Measurements from ENCODE around the gene RRBP1.

RRBP1 gene

DNA sequence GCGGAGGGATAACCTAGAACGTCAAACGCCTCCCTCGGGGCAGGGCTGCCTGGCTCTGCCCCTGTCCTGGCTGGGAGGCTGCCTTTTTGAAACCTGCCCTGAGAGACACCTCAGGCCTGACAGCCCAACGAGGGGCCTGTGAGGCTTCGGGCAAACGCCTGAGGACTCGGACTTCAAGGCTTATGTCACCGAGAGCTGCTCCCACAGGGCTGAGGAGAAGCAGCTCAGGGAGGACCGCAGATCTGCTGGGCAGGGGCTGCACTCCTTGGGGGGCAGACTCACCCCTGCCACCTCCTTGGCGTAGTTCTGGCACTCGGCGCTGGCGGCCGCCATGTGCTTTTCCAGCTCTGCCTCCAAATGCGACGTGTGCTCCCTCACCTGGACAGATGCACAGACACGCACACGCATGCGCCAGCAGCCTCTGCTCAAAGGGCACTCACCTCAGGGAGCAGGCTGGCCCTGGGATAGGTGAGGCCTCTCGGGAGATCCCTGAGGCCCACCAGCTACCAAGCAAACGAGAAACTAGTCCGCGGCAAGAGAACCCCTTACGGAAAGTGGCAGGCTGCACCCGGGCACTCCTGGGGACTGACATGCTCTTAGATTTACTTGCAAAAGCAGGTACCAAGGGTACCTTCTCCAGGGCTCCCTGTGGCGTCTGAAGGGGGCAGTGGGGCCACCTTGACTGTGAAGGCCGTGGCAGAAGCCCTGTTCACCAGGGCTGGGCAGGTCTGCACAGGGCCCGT lies 62.5 kb downstream of the RRBP1 start:
- no peaks in the 10 kb centered on the region for H3K27me3 Mint-ChIP-seq
- H3K27ac Mint-ChIP-seq = no peak overlapping the region
- DNase-seq (ENCODE audit: low spot score in 2 of 2) = no peak
- H3K4me1 Mint-ChIP-seq = no peaks in the 10 kb centered on the region
- ATAC-seq (ENCODE audit: low read depth) = no peak
- peaks cover 8% of the 10 kb centered on the region for H3K36me3 Mint-ChIP-seq
- no peaks in the 10 kb centered on the region for H3K9me3 Mint-ChIP-seq
- no peak overlapping the region for H3K4me3 Mint-ChIP-seq

DNA sequence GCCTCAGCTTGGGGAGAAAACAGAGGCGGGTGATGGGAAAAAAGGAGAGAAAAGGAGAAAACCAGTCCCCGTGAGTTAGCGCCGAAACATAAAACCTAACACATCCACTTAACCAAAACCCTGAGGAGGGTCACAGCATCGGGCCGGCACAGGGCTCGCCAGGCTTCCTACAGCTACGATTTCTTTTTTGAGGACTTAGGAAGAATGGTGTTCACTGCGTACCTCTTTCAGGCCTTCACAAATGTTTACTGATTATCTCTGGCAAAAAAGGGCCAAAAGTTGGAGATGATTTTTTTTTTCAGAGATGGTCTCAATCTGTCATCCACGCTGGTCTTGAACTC lies 63.4 kb downstream of the RRBP1 start:
- H3K27me3 Mint-ChIP-seq = no peaks in the 10 kb centered on the region
- H3K9me3 Mint-ChIP-seq = no peaks in the 10 kb centered on the region
- DNase-seq (ENCODE audit: low spot score in 2 of 2) = no peak
- no peak overlapping the region for H3K27ac Mint-ChIP-seq
- no peak for ATAC-seq (ENCODE audit: low read depth)
- peaks cover 8% of the 10 kb centered on the region for H3K36me3 Mint-ChIP-seq
- H3K4me1 Mint-ChIP-seq = no peaks in the 10 kb centered on the region
- no peak overlapping the region for H3K4me3 Mint-ChIP-seq

DNA sequence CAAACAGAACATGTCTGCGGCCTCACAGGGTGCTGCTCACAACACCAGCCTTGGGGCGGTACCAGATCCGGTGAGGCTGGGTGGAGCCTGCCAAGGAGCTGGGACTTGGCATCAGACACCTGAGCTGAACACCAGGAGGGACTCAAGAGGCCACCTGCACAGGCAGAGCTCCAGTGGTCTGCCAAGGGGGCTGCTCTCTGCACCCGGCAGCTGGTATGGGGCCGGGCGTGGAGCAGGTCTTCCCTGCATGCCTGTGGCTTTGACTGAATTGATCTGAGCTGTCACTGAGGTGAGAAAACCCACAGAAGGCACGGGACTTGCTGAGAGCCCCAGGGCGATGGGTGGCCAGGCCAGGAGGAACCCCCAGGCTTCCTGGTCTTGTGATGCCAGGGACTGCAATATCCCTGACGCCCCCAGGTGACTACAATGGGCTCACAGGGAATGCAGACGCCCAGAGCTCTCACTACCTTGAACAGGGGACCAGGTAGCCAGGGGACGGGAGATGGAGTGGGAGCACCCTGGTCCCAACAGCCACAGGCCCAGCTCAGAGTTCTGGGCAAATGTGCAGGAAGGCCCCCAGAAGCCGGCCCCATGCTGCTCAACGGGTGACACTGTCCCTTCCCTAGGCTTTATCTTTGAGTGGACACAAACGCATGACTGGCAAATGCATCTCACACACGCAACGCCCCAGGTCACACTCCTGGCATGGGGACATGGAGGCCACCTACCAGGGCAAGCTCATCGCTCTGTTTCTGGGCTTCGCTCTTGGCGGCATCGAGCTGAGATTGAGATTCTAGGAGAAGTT lies 64.0 kb downstream of the RRBP1 start:
- Mint-ChIP-seq H3K4me1 (no peaks in the 10 kb centered on the region), H3K27ac (no peak overlapping the region), H3K27me3 (no peaks in the 10 kb centered on the region), H3K36me3 (peaks cover 8% of the 10 kb centered on the region), H3K9me3 (no peaks in the 10 kb centered on the region), H3K4me3 (no peak overlapping the region)
- DNase-seq (ENCODE audit: low spot score in 2 of 2) = no peak
- ATAC-seq (ENCODE audit: low read depth) = no peak

DNA sequence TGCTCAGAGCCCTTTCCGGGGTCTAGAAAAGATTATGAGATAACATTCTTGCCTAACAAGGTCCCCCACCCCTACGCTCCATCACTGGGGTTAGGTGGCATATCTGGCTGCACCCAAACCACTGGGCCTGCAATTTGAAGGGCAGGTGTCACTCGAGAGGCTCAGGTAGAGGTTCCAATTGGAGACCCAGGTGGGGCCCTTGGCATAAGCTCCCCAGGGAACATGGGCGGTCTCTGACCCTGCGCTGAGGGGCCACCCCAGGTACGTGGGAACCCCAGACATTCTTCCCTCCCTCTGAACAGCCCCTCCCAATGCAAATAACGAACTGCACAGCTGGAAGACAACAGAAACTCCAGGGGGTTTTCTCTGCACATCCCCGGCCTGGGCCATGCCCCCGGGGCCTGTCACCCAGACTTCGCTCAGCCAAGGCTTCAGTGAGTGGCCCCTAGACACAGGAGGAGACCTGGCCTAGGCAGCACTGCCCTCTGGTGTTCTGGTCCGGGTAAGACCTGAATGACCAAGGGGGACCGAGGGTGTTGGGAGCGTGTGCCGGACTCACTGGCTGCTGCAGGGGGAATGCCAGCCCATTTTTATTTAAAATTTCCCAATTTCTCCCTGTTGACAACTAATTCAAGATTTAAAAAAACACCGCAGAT lies 64.7 kb downstream of the RRBP1 start:
- peak; percentile 74 for ATAC-seq (ENCODE audit: low read depth)
- DNase-seq (ENCODE audit: low spot score in 2 of 2) = peak; percentile 35
- no peak overlapping the region for H3K4me3 Mint-ChIP-seq
- H3K4me1 Mint-ChIP-seq = no peaks in the 10 kb centered on the region
- H3K36me3 Mint-ChIP-seq = peaks cover 8% of the 10 kb centered on the region
- H3K27ac Mint-ChIP-seq = no peak overlapping the region
- no peaks in the 10 kb centered on the region for H3K9me3 Mint-ChIP-seq
- H3K27me3 Mint-ChIP-seq = no peaks in the 10 kb centered on the region

- no peaks in the 10 kb centered on the region for H3K4me1 Mint-ChIP-seq
- no peaks in the 10 kb centered on the region for H3K27me3 Mint-ChIP-seq
- H3K36me3 Mint-ChIP-seq = peaks cover 8% of the 10 kb centered on the region
- H3K4me3 Mint-ChIP-seq = no peak overlapping the region
- no peak for ATAC-seq (ENCODE audit: low read depth)
- no peak for DNase-seq (ENCODE audit: low spot score in 2 of 2)
- H3K27ac Mint-ChIP-seq = no peak overlapping the region
- no peaks in the 10 kb centered on the region for H3K9me3 Mint-ChIP-seq
Observed at GRCh38 chr20:17616480-17617211, 65.4 kb downstream of the RRBP1 start.

- H3K9me3 Mint-ChIP-seq = no peaks in the 10 kb centered on the region
- ATAC-seq (ENCODE audit: low read depth) (no peak), DNase-seq (ENCODE audit: low spot score in 2 of 2) (no peak)
- no peaks in the 10 kb centered on the region for H3K27me3 Mint-ChIP-seq
- no peaks in the 10 kb centered on the region for H3K4me1 Mint-ChIP-seq
- H3K36me3 Mint-ChIP-seq = peaks cover 8% of the 10 kb centered on the region
- H3K27ac Mint-ChIP-seq = no peak overlapping the region
- H3K4me3 Mint-ChIP-seq = no peak overlapping the region
Observed at GRCh38 chr20:17615645-17616479, 66.2 kb downstream of the RRBP1 start.

DNA sequence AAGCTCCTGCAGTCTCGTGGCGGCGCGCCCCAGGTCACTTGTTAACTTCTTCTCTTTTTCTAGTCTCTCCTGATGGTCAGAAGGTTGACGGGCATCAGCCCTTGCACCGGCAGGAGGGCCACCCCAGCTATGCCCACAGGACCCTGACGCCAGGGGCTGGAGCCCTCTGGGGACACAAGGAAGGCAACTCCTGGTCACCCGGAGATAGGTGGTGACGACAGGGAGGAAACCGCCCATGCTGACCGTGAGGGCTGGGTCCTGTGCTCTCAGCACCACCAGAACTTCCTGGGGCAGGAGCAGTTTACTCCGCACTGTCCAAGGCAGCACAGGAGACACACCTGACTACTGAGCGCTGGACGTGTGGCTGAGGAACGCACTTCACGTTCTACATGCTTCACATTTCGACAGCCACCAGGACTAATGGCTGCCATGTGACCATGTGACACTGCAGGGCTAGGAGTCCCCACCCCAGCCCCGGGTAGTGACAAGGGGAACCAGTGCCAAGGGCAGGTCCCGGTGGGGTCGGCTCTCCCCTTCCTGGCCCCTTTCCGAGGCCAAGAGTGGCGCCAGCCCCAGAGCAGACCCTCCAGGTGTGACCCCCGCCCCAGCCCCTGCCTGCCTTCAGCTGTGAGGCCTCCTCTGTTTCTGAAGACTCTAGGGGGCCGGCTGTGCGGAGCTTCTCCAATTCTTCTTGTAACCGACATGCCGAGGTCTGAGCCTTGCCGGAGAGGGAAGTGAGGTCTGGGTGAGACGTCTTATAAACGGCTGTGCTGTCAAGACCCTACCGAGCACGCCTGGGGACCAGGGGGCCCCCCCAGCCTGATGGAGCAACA lies 67.0 kb downstream of the RRBP1 start:
- Mint-ChIP-seq H3K9me3 (no peaks in the 10 kb centered on the region), H3K27me3 (no peaks in the 10 kb centered on the region), H3K4me3 (no peak overlapping the region), H3K36me3 (peaks cover 6% of the 10 kb centered on the region), H3K27ac (no peak overlapping the region), H3K4me1 (no peaks in the 10 kb centered on the region)
- ATAC-seq (ENCODE audit: low read depth) (no peak), DNase-seq (ENCODE audit: low spot score in 2 of 2) (peak in 1 of 2 donors; percentile 8)

DNA sequence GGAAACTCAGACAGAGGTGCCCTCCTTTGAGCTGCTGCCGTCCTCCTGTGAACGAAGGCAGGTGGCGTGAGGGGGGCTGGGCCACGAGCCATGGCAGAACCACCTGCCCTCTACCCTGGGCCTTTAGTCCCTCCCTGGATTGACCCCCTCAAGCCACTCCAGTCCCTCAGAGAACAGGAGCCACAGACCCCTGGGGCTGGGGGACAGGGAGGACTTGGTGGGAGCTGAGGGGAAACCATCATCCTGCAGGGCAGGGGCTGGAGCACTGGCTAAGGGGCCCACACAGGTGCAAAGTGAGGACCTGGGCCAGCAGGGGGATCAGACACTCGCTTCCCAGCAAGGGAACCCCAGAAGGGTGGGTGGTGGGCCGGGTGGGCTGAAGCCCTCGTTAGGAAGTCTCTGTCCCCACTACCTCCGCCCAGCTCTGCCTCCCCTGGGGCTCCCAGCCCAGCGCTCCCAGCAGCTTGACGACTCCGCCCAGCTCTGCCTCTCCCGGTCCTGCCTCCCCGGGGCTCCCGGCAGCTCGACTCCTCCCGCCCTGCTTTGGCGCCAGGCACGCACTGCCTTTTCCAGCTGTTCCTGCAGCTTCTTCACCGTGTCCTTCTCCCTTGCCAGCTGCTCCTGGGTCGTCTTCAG lies 67.7 kb downstream of the RRBP1 start:
- DNase-seq (ENCODE audit: low spot score in 2 of 2) = no peak
- Mint-ChIP-seq H3K4me3 (no peak overlapping the region), H3K27me3 (no peaks in the 10 kb centered on the region)

DNA sequence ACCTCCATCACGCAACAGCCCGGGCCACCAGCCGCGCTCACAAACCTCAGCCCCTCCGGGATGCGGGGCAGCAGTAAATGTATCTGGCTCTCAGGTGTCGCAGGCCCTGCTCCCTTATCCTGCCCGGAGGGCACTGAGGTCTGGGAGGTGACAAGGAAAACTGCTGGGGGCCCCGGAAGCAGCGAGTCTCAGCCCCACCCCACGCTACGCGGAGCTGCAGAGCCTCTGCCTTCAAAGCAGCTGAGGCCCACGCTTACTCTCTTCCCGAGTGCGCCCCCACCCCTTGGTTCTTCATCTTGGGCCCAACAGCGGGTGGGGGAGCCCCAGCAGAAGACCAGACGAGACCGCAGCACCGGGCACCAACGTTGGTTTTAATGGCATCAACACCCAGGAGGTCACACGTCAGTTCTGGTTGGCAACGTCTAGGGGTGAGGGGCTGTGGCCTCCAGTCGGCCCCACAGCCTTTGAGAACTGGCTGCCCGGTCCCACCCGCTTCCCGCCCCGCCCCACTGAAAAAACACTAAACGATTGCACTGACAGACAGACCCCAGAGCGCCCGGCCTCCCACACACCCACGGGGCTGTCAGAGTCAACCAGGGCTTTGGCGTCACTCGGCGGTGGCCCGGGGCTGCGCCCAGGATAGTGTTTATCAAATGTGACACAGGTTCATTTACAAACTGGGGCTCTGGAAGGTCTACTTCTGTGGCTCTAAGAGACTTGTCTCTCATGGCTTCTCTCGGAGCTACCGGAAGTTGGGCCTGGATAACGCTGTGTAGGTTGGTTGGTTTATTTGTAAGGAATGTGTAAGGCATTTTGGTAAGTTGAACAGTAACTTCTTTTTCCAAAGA lies 68.5 kb downstream of the RRBP1 start:
- ATAC-seq (ENCODE audit: low read depth) = no peak
- DNase-seq (ENCODE audit: low spot score in 2 of 2) = no peak
- Mint-ChIP-seq H3K4me1 (no peaks in the 10 kb centered on the region), H3K27me3 (no peaks in the 10 kb centered on the region), H3K9me3 (no peaks in the 10 kb centered on the region), H3K36me3 (peaks cover 2% of the 10 kb centered on the region), H3K27ac (no peak overlapping the region), H3K4me3 (no peak overlapping the region)

More for the DNA sequence above, 67.7 kb downstream of the RRBP1 start:
- no peak for ATAC-seq (ENCODE audit: low read depth)
- H3K4me1 Mint-ChIP-seq = no peaks in the 10 kb centered on the region
- peaks cover 2% of the 10 kb centered on the region for H3K36me3 Mint-ChIP-seq
- no peaks in the 10 kb centered on the region for H3K9me3 Mint-ChIP-seq
- H3K27ac Mint-ChIP-seq = no peak overlapping the region

DNA sequence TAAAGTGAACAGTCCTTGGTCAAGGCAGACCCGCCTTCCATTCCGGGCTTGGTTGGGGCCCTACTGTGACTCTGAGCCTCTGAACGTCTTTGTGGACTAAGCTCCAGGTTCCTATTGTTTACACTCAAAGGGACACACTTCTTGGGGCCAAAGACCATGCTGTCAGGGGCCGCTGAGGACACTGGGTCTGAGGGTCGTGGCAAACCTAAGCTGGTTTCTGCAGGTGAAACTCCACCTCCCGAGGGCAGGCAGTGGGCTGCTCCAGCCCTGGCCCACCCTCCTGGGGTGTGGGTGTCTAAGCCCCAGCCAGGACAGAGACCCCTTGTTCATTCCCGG lies 69.1 kb downstream of the RRBP1 start:
- ATAC-seq (ENCODE audit: low read depth) = no peak
- Mint-ChIP-seq H3K4me1 (no peaks in the 10 kb centered on the region), H3K27ac (no peak overlapping the region), H3K4me3 (no peak overlapping the region), H3K9me3 (no peaks in the 10 kb centered on the region), H3K36me3 (peaks cover under 1% of the 10 kb centered on the region), H3K27me3 (no peaks in the 10 kb centered on the region)
- DNase-seq (ENCODE audit: low spot score in 2 of 2) = no peak

DNA sequence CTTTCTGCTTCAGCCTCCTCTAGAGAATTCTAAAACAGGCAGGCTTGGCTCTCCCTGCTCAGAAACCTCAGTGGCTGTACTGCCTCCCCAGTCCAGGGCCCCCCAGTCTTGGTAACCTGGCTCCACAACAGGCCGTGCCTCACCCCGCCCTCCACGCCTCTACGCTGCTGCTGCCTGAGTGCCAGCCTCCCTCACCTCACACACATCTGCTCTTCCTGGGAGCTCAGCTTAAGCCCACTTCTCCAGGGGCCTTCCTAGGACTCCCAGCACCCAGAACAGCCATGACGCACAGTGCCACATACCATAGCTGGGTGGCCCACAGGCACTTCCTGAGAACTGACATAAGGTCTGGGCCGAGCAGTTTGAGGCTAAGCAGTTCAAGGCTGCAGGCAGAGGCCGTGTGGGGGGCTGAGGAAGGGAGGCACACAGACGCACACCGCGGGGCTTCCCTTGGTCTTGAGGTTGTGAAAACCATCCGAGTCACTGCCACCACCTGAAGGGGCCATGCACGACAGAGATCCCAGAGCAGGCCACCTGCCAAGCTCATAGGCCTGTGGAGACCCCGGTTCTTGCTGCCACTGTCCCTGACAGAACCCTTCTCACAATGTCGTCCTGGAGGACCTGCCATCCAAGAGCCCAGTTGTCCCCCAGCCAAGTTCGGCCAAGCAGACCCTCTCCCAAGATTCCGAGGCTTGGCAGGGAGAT lies 69.6 kb downstream of the RRBP1 start:
- Mint-ChIP-seq H3K4me1 (no peaks in the 10 kb centered on the region), H3K27ac (no peak overlapping the region), H3K9me3 (no peaks in the 10 kb centered on the region), H3K36me3 (peaks cover 2% of the 10 kb centered on the region), H3K27me3 (no peaks in the 10 kb centered on the region), H3K4me3 (no peak overlapping the region)
- no peak for ATAC-seq (ENCODE audit: low read depth)
- DNase-seq (ENCODE audit: low spot score in 2 of 2) = no peak
